ENCODE data around the gene SPDYE2B. TPM values are rescaled to one million over a fixed set of nuclear protein-coding genes. Genes with fewer than 3 reads are reported as not detected.
"Not testable (repeated sequence)": the region's sequence is repeated elsewhere in the genome, so short reads cannot be mapped to it uniquely, and the experiment has no call there.

SPDYE2B gene
- total and polyA plus RNA-seq, 2 donors (not counting 3 experiments of a cell fraction or from before 2014, with no cell fraction given), result not detected

DNA sequence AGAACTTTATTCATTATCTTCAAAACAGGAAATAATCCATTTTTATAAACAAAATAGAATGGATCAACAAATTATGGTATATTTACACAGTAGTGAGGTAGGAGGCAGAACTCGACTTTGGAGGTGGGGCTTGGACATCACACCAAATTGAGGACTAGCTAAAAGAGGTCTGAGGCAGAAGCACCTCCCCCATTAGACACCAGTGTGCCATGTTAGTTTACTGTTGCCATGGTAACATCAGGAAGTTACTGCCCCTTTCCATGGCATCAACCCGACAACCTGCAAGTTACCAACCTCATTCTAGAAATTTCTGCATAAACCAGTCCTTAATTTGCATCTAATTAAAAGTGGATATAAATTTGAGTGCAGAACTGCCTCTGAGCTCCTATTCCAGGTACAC, 45.9 kb downstream of the SPDYE2B start:
- H3K9ac ChIP-seq (replicated peaks; ENCODE audit: extremely low read depth, insufficient read depth, low read length); H3K4me2 ChIP-seq (ENCODE audit: insufficient read depth, low read length); H3K9me1 ChIP-seq (replicated peaks; ENCODE audit: control insufficient read depth, extremely low read depth, insufficient read depth, low read length); H2AFZ ChIP-seq (ENCODE audit: low read depth, low read length); H3K4me1 ChIP-seq (ENCODE audit: control insufficient read depth, extremely low read depth, insufficient read depth, low read length); H4K20me1 ChIP-seq (replicated peaks; ENCODE audit: control insufficient read depth, extremely low read depth, insufficient read depth, low read length); H3K27me3 ChIP-seq (ENCODE audit: control insufficient read depth in 2 of 2, insufficient read depth in 2 of 2, low read length in 2 of 2); DNase-seq (ENCODE audit: low read depth, low spot score); H3K79me2 ChIP-seq (ENCODE audit: control insufficient read depth, insufficient read depth, low read length); FAIRE-seq; H3K27ac ChIP-seq (ENCODE audit: insufficient read depth, low read depth, low read length); H3K4me3 ChIP-seq (replicated peaks in 1 of 3; ENCODE audit: insufficient read depth in 1 of 3, low read depth in 1 of 3, low read length in 3 of 3); intact Hi-C loops (cut with micrococcal nuclease); POLR2A ChIA-PET; dilution Hi-C loops (cut with MboI; ENCODE audit: extremely low pct_ligation_motif_present, low sequenced_read_pairs); H3K36me3 ChIP-seq (ENCODE audit: control insufficient read depth in 2 of 2, extremely low read depth in 1 of 2, insufficient read depth in 2 of 2, low read length in 2 of 2); BruUV-seq (replicated peaks); H3K9me3 ChIP-seq (replicated peaks; ENCODE audit: control insufficient read depth, insufficient read depth, low read length); CTCF ChIA-PET: not testable (repeated sequence)

DNA sequence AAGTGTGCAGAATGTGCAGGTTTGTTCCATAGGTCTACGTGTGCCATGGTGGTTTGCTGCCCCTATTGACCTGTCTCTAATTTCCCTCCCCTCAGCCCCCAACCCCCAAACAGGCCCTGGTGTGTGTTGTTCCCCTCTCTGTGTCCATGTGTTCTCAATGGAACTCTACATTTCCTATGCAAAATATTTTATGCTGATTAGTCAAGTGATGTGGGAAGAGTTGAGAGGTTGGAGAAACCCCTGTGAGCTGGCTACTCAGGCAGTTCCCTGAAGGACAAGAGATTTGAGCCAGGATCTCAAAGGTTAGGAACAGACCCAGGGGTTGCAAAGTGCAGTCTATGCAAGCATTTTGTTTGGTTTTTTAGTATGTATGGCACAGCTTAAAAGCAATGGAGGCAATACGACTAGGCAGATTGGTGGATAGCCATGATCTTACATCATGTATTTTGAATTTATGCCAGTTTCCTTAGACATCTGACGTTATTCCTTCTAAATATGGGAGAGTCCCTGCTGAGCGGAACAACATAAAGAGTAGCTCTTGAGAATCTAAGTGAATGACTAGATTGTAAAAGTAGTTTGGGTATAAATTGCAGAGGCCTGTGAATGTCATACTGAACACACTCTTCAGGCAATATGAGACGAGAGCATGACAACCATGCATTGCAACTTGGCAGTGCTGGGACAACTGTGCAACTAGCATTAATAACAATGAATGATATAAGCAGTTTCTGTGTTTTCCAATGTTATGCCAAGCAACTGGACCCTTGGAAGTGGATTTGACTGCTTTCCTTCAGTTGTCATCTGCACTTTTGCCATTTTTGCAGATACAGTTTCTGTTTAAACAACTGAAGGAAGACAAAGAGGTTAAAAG, 47.8 kb downstream of the SPDYE2B start:
- intact Hi-C loops (cut with micrococcal nuclease); FAIRE-seq; H3K4me2 ChIP-seq (ENCODE audit: insufficient read depth, low read length); H3K27ac ChIP-seq (ENCODE audit: insufficient read depth, low read depth, low read length); H2AFZ ChIP-seq (ENCODE audit: low read depth, low read length); H3K9me3 ChIP-seq (replicated peaks; ENCODE audit: control insufficient read depth, insufficient read depth, low read length); H3K9me1 ChIP-seq (replicated peaks; ENCODE audit: control insufficient read depth, extremely low read depth, insufficient read depth, low read length); H3K9ac ChIP-seq (replicated peaks; ENCODE audit: extremely low read depth, insufficient read depth, low read length); H3K4me3 ChIP-seq (replicated peaks in 1 of 3; ENCODE audit: insufficient read depth in 1 of 3, low read depth in 1 of 3, low read length in 3 of 3); CTCF ChIA-PET; H4K20me1 ChIP-seq (replicated peaks; ENCODE audit: control insufficient read depth, extremely low read depth, insufficient read depth, low read length); DNase-seq (ENCODE audit: low read depth, low spot score); dilution Hi-C loops (cut with MboI; ENCODE audit: extremely low pct_ligation_motif_present, low sequenced_read_pairs); H3K79me2 ChIP-seq (ENCODE audit: control insufficient read depth, insufficient read depth, low read length); H3K36me3 ChIP-seq (ENCODE audit: control insufficient read depth in 2 of 2, extremely low read depth in 1 of 2, insufficient read depth in 2 of 2, low read length in 2 of 2); H3K27me3 ChIP-seq (ENCODE audit: control insufficient read depth in 2 of 2, insufficient read depth in 2 of 2, low read length in 2 of 2); H3K4me1 ChIP-seq (ENCODE audit: control insufficient read depth, extremely low read depth, insufficient read depth, low read length); BruUV-seq (replicated peaks); POLR2A ChIA-PET: not testable (repeated sequence)

DNA sequence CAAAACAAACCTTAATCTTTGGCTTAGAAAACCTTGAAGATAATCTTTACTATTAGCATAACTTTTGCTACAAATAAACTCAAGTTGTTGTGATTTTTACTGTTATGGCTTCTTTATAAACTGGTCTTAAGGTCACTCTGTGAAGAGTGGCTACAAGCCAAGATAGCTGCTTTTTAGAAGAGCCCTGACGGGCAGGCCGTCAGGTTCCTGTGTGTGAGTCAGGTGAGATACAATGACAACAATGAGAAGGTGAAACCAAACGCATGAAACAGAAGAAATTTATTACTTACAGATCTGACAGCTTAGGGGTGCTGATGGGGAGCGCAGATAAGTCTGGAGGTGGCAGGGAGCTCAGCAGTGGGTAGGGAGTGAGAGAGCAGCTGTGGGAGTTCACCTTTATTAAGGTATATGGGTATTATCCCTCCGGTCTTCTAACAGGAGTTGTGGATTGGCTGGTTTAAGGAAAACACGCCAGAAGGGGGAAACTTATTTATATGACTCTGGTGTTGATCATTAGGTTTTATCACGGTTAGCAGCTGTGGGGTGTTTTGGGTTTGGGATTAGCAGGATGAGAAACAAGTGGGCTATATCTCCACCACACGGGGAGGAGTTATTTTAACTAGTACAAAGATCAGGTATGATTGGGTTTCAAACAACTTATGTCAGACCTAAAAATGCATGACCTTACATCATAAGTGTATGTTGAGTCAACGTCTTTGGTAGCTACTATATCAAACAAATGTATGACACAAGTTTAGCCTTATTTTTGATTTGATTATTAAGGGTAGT, 49.0 kb downstream of the SPDYE2B start:
- H2AFZ ChIP-seq (ENCODE audit: low read depth, low read length); H3K79me2 ChIP-seq (ENCODE audit: control insufficient read depth, insufficient read depth, low read length); H3K36me3 ChIP-seq (ENCODE audit: control insufficient read depth in 2 of 2, extremely low read depth in 1 of 2, insufficient read depth in 2 of 2, low read length in 2 of 2); dilution Hi-C loops (cut with MboI; ENCODE audit: extremely low pct_ligation_motif_present, low sequenced_read_pairs); BruUV-seq (replicated peaks); H3K27me3 ChIP-seq (ENCODE audit: control insufficient read depth in 2 of 2, insufficient read depth in 2 of 2, low read length in 2 of 2); CTCF ChIA-PET; H3K9ac ChIP-seq (replicated peaks; ENCODE audit: extremely low read depth, insufficient read depth, low read length); H4K20me1 ChIP-seq (replicated peaks; ENCODE audit: control insufficient read depth, extremely low read depth, insufficient read depth, low read length); H3K9me1 ChIP-seq (replicated peaks; ENCODE audit: control insufficient read depth, extremely low read depth, insufficient read depth, low read length); H3K9me3 ChIP-seq (replicated peaks; ENCODE audit: control insufficient read depth, insufficient read depth, low read length); H3K4me1 ChIP-seq (ENCODE audit: control insufficient read depth, extremely low read depth, insufficient read depth, low read length); DNase-seq (ENCODE audit: low read depth, low spot score); intact Hi-C loops (cut with micrococcal nuclease); H3K4me3 ChIP-seq (replicated peaks in 1 of 3; ENCODE audit: insufficient read depth in 1 of 3, low read depth in 1 of 3, low read length in 3 of 3); H3K4me2 ChIP-seq (ENCODE audit: insufficient read depth, low read length); POLR2A ChIA-PET; H3K27ac ChIP-seq (ENCODE audit: insufficient read depth, low read depth, low read length); FAIRE-seq: not testable (repeated sequence)

All from endothelial cell of umbilical vein (primary cell).